GM18511 (cell line): Measurements from ENCODE around the gene IMPACT.

ENCODE experiments used
- ATAC-seq: cut with Tn5 transposase; IDR thresholded peaks from one replicate; pipeline ENCODE4 v1.9.1; 2021; ENCODE audit warnings: mild to moderate bottlenecking, moderate library complexity; ENCODE audit not compliant: unreplicated experiment

IMPACT gene, protein sequence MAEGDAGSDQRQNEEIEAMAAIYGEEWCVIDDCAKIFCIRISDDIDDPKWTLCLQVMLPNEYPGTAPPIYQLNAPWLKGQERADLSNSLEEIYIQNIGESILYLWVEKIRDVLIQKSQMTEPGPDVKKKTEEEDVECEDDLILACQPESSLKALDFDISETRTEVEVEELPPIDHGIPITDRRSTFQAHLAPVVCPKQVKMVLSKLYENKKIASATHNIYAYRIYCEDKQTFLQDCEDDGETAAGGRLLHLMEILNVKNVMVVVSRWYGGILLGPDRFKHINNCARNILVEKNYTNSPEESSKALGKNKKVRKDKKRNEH

DNA sequence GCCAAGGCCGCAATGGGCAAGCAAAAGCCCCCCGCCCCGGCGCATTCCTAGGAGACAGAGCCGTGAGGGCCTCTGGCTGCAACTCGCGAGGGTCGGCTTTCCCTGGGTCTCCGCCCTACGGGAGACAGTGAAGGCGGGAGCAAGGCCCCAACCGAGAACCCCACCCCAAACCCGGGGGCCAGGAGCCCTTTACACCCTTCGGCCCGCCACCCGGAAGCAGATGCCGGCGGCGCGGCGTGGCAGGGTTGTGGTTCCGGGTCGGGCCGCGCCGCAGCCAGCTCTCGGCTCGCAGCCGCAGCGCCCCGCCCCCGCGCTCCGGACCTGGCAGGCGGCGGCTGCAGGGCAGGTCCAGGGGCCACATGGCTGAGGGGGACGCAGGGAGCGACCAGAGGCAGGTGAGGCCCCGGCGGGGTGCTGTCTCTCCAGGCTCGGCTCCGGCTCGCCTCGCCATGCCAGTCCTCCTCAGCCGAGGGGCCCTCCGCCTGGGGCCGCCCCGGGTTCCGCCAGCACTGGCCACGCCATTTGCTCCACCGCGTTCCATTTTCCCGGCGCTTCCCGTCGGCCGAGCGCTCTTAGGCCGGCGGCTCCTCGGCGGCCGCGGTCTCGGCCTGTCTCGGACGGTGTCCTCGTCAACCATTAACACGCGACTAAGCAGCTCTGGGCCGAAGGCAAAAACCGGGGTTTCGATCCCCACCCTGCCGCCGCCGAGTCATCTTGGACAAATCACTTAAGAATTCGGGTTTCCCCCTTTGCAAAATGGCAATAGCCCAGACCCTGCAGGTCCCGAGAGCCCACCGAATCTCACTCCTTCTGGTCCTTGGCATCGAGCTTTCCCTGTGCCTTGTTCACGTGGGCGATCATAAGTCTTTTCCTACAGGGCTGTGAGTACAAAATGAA is at the start of gene IMPACT:
IMPACT (plus strand) TSS at position 273 of the 897 bp plus-strand sequence; CDS start at position 360, 87 bp downstream.
- peak; percentile 86 for ATAC-seq

DNA sequence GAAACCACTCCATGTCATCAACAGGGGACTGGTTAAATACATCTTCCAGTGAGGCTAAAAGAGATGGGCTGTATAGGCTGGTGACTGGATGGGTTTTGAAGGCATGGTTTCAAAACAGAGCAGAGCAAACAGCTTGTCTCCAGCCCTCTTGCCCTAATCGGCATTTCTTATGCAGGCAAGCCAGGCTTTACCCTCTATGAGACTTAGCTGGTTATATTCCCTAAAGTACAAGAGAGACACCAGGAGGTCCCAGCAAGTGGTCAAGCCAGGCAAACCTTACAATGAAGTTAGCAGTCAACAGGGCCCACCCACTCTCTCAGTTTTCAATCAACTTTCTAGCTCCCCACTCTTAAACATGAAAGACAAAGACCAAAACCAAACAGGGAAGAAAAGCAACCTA is 47.9 kb upstream of the IMPACT start:
- ATAC-seq, result no peak

DNA sequence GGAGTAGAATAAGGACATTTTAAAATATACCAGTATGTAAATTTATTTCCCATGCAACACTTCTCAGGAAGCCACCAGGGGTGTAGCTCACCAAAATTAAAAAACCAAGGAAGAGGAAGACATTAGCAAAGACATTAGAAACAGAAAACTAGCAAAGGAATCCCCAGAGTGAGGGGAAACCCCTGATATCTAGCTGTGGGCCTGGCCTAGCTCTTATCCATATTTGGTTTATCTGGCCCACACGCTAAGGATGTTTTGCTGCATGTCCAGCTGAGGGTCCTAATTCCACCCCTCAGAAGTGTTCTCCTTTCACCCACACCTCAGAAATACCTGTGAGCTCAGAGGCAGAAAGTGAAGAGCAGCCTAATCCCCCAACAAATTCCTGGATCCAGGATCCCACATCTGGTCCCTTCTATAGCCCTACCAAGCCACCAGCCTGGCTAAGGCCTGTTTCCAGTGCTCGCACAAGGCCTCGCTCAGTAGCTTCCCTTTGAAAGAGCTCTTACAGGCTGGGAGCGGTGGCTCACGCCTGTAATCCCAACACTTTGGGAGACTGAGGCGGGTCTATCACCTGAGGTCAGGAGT is 46.2 kb upstream of the IMPACT start:
- ATAC-seq, result no peak

DNA sequence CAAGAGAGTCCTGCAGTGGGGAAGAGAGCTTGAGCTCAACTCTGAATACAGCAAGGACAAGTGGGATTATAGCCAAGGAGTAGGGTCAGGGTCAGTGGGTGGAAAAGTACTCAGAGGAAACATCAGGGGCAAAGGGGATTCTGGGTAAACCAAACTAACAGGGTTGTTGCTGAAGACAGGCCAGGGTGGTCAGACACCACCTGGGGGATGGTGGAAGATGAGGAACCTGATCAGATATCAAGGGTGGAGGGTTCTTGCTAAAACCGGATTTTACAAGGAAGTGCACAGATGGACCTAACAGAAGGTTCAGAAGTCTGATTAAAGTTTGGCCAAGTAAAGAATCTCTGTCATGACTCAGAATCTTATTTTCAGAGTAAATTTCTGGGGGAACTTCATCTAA is 45.3 kb upstream of the IMPACT start:
- no peak for ATAC-seq

DNA sequence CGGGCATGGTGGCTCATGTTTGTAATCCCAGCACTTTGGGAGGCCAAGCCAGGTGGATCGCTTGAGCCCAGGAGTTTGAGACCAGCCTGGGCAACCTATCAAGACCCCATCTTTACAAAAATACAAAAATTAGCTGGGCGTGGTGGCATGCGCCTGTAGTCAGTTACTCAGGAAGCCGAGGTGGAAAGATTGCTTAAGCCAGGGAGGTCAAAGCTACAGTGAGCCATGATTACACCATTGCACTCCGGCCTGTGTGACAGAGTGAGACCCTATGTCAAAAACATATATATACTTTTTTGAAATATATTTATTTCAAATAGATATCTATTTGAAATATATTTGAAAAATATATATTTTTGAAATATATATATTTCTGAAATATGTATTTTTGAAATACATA is 39.8 kb upstream of the IMPACT start:
- ATAC-seq, result no peak

DNA sequence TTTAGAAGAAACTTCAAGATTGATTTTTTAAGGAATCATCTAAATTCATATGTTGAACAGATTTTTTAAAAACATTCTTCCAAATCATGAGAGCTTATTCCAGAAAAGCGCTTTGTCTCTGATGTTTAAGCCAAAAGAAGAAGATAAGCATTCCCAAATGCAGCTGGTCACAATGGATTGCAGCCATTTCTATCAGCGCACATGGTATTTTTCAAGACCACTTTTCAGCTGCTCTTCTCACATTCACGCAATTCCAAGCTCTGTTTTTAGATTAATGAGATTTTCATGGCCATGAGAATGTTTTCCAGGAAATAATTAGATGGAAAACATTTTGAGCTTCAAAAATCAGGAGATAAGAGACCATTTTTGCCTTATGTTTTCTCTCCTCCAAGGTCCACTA is 37.5 kb upstream of the IMPACT start:
- ATAC-seq, result no peak

DNA sequence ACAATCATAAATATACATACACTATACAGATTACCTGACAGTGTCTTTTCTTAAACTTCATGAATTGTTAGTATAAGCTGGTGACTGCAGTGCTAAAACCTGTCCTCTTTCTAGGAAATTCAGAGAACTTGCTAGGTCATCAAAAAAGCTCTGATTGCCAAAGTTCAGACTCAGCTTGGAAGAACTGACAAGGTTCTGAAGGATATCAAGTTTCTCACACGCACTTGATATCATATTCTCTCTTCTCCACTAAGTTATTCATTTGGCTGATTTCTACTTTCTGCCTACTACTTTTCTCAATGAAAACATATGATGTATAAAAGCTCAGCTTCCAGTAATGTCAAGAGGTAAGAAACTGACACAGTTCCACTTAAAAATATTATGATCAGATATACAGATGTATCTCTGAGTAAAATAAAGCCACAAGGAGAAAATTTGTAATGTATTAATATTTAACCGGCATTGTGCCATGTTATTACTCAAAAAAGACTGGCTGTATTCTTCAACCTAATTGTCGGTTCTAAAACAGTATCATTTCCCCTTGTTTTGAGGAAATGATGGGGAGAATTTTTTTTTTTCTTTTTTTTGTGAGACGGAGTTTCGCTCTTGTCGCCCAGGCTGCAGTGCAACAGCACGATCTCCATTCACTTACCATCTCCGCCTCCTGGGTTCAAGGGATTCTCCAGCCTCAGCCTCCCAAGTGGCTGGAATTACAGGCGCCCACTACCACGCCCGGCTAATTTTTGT is 31.2 kb upstream of the IMPACT start:
- ATAC-seq, result no peak

DNA sequence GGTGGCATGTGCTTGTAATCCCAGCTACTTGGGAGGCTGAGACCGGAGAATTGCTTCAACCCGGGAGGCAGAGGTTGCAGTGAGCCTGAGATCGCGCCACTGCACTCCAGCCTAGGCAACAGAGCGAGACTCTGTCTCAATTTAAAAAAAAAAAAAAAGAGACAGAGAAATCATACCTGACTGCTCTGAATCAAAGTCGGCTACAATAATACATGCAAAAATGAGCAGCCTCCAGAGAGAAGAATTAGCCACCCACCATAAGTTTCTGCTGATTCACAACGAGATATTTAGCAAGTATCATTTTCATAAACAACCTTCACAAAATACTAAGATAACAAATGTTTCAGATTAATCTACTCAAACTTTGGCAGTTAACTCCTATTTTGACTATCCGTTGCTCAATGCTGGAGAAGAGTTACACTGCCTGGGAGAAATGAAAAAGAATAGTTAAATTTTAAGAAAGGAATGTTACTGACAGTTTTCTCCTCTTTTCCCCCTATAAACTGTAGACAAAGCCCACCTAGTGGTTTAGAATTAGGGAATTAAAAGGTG is 30.3 kb upstream of the IMPACT start:
- ATAC-seq, result no peak

DNA sequence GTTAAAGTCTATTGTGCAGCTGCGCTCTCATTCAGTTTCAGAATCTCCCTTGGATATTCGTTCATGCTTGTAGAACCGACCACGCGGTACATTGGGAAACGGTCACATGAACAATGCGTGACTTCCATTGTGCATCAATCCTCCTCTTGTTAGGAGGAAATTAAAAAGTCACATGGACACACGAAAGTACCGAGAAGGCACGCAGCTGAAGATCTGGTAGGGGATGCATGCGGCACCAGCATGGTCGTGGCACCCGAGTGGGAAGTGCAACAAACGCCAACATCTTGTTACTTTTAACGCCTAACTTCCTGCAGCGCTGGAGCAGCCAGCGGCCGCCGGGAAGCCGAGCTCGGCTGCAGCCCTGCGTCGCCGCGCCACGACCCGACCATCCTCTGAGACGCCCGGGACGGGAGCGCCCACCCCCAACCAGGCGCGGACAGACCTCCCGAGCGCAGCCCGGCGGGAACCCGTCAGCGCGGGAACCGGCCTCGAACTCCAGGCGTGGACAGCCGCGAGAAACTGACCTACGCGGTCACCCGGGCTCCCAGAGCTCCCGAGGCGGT is 29.3 kb upstream of the IMPACT start:
- ATAC-seq, result peak; percentile 33

DNA sequence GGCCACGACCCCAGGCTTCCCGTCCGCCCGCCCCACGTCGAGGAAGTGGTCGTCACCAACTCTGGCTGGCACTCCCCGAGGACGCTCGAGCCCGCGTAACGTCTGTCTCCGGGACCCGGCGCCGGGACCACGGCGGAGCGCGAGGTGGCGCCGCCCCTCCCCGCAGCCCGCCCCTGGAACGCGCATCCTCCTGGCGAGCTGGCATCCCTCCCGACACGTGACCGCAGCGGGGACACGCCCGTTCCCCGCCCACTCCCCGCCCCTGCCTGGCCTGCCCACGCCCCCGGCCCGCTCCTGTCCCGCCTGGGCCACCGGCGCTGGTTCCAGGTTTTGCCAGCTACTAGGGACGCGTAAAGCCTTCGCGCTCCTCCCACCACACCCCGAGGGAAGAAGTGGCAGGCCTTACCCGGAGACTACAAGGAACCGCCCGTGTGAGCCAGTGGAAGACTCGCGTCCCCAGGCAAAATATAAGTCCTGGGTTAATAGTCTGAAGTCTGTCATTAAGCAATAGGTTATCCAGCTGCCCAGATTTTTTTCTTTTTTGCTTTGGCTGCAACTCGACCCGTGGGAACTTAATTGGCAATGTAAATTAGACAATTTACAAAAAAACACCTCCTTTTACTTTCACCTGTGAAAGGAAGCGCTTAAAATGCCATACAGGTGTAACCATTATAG is 28.6 kb upstream of the IMPACT start, which contains the start of gene OSBPL1A:
OSBPL1A (minus strand) TSS at position 131 of the 675 bp plus-strand sequence. CDS start 20,291 bp downstream, outside the sequence.
- peak; percentile 68 for ATAC-seq

DNA sequence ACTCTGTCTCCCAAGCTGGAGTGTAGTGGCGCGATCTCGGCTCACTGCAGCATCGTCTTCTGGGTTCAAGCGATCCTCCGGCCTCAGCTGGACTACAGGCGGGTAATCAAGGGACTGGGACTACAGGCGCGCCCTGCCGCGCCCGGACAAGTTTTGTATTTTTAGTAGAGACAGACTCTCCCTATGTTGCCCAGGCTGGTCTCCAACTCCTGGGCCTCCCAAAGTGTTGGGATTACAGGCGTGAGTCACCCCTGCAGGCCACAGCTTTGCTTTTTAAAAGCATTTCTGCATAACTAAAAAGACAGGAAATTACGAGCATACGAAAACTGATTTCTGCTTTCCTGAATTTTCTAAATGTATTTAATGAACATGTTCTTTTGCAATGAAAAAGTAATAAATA is 27.9 kb upstream of the IMPACT start:
- ATAC-seq, result no peak

DNA sequence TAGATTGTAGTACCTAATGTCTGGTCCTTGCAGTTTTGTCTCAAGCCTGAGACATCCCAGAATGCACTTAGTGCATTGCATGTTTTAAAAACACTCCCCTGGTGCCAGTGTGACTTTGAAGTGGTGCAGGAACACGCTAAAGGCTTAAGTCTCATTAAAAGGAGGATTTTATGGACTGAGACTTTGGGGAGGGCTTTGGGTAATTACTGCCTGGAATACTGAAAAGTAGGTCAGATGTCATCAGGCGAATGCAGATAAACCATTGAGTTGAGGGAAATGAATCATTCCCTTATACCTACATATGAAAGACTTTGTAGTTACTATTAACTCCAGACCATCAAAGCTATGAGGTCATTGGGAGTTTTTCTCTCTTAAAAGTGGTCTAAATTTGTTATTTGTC is 25.9 kb upstream of the IMPACT start:
- ATAC-seq, result no peak

DNA sequence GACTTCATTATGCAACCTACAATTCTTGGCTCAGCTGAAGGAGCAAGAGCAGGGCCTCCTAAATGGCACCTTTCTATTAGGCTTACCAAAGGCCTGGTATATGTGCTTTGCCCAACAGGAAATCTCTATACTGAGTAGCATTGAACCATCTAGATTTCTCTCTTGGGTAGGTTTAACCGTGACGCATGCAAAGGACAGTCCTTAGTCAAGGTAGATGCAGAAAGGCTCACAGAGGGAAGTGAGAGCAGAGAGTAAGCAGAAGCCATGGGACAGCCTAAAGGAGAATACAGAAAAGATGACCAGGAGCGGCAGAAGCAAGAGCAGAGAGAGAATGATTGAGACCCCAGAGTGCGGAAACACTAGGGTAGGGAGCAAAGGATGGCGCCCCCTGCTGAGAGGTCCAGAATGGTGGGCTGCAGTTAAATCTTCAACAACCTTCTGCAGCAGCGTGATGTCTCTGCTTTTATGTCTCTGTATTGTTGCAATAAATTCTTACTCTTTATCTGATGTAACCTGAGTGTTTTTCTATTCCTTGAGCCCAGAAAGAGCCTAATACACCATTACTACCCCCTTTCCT is 24.2 kb upstream of the IMPACT start:
- no peak for ATAC-seq

DNA sequence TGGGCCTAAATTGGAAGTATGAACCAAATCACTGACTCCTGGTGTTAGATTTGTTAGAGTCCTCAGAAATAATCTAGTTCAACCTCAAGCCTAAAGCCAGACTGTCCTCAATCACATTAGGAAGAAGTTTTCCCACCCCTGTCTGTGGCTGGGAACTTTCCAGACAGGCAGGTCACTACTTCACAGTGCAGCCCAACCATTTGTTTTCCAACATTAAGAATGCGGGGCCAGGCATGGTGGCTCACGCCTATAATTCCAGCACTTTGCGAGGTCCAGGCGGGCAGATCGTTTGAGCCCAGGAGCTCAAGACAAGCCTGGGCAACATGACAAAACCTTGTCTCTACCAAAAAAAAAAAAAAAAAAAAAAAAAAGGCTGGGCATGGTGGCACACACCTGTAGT is 23.4 kb upstream of the IMPACT start:
- ATAC-seq, result no peak

DNA sequence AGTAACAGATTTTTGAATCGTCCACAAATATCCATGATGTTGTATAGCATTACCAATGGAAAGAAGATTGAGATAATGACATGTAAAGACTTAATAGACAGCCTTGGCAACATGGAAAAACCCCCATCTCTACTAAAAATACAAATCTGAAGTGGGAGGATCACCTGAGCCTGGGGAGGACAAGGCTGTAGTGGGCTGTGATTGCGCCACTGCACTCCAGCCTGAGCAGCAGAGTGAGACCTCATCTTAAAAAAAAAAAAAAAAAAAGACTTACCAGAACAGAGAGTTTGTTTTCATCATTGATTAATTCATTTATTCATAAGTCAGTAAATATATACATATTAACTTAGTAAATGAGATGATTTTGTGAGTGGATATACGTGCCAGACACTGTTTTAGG is 21.9 kb upstream of the IMPACT start:
- no peak for ATAC-seq

DNA sequence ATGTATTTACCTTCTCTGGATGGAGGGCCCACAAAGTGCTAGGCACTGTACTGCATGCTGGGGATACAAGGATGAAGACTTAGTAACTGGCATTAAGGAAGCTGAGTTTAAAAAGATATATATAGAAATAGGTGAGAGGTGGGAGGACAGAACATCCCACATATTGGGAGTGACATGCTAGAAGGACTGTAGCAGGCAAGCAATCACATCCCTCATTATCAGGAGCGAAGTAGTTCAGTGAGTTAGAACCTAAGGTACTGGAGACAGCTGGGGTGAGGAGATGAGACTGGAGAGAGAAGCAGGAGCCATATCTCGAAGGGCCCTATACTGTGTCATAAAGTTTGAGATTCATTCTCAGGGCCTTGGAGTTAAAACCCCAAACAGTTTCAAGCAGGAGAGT is 18.0 kb upstream of the IMPACT start:
- no peak for ATAC-seq

DNA sequence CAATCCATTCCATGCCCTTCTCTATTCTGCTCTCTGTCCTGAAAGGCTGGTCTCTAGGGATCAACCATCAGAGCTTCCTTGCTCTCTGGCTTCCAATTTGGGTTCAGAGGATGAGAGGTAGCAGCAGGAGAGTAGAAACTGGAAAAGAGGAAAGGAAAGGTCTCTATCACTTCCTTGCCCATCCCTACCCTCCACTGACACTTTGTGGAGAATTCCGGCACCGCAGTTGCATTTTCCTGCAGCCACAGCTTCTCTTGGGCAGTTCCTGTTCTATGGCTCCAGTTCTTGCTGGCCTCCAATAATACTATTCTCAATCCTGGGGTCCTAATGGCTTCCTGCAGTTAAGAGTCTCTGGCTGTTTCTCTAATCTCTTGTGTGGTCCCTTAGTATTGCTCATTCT is 13.3 kb upstream of the IMPACT start:
- ATAC-seq, result no peak

DNA sequence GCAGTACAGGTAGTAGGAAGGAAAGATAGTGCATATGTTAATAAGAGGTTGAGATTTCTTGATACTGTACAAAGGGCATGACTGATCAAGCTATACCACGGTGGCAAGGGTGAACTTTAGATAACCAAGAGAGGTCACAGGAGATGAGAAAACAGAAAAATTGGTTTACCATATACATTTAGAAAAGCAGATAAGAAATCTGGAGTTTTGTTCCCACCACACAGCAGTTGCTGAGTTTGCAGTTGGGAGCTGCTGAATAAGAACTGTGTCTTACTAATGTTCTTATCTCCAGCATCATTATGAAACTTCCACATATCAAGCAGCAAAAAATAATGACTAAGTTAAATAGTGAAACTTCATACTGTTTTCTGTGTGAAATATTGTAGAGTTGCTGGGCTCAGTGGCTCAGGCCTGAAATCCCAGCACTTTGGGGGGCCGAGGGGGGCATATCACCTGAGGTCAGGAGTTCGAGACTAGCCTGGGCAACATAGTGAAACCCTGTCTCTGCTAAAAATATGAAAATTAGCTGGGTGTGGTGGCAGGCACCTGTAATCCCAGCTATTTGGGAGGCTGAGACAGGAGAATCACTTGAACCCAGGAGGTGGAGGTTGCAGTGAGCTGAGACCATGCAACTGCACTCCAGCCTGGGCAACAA is 12.0 kb upstream of the IMPACT start:
- peak; percentile 68 for ATAC-seq

DNA sequence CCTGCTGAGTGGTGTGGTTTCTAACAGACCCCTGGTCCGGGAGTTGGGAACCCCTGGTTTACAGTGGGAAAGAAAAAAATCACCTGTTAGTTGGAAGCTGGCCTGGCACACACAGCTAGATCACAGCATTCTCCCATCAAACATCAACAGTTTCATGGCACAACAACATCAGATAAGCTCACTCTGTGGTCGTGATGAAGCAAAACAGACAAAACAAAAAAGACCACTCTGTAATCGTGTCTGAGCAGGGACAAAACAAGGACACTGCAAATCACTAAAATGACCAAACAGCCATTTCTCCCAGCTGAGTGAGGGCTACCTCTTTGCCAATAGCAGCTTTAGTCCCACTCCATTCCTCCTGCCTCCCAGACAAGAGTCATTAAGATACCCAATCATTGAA is 9.0 kb upstream of the IMPACT start:
- no peak for ATAC-seq
